ENCODE measurements around the gene TTC32. TPM values are rescaled to one million over a fixed set of nuclear protein-coding genes. Genes with fewer than 3 reads are reported as not detected.

The TTC32 gene
- total RNA-seq, 1 donor from 2014 or later = 9.4 TPM

DNA sequence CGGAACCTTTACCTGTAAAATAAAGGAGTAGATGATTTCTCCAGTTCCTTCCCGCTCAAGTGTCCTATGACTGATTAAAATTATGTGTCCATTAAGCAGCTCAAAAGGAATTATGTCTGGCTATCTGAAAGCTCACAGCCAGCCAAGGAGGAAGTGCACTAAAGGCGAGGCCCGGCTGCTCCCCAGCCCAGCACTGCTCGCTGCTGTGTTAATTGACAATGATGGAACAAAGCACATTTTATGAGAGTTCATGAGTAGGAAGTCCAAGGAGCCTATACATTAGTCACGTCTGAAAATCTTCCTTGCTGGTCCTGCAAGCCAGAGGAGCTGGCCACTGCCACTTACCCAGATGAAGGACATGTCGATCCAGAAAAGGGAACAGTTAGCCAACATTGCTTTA is 14.3 kb downstream of the TTC32 start:
- Mint-ChIP-seq H3K9me3 (ENCODE audit: unreplicated experiment) (no peaks in the 10 kb centered on the region), H3K27me3 (ENCODE audit: unreplicated experiment) (peaks cover 6% of the 10 kb centered on the region), H3K27ac (ENCODE audit: unreplicated experiment) (peak overlapping the region; percentile 28), H3K4me1 (ENCODE audit: unreplicated experiment) (peaks cover 6% of the 10 kb centered on the region), H3K36me3 (ENCODE audit: low read depth, unreplicated experiment) (peaks cover 4% of the 10 kb centered on the region), H3K4me3 (ENCODE audit: unreplicated experiment) (no peak overlapping the region)
- no peak for DNase-seq (ENCODE audit: low spot score)
- TF ChIP-seq, protein P1, sequence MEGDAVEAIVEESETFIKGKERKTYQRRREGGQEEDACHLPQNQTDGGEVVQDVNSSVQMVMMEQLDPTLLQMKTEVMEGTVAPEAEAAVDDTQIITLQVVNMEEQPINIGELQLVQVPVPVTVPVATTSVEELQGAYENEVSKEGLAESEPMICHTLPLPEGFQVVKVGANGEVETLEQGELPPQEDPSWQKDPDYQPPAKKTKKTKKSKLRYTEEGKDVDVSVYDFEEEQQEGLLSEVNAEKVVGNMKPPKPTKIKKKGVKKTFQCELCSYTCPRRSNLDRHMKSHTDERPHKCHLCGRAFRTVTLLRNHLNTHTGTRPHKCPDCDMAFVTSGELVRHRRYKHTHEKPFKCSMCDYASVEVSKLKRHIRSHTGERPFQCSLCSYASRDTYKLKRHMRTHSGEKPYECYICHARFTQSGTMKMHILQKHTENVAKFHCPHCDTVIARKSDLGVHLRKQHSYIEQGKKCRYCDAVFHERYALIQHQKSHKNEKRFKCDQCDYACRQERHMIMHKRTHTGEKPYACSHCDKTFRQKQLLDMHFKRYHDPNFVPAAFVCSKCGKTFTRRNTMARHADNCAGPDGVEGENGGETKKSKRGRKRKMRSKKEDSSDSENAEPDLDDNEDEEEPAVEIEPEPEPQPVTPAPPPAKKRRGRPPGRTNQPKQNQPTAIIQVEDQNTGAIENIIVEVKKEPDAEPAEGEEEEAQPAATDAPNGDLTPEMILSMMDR (IDR thresholded peaks at IDR 0.05; ENCODE audit: unreplicated experiment) = no peak

DNA sequence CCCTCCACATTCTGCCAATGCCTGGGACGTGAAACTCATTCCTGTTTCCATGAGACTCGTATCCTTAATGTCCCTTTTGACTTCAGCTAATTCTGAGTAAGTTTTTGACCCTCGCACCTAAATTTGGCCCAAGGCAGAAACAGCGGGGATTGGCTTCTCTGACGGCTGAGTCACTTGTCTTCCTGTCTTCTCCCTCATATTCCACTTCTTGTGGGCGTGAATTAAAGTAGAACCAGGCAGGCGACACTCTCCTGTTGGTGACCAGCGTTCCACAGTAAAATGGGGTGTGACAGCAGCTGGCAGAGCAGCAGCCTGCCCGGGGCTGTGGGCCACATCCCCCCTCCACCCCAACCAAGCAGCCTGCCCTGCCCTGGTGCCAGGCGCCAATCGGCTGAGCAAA is 15.5 kb downstream of the TTC32 start:
- Mint-ChIP-seq H3K36me3 (ENCODE audit: low read depth, unreplicated experiment) (peaks cover 4% of the 10 kb centered on the region), H3K4me1 (ENCODE audit: unreplicated experiment) (no peaks in the 10 kb centered on the region), H3K4me3 (ENCODE audit: unreplicated experiment) (no peak overlapping the region), H3K27ac (ENCODE audit: unreplicated experiment) (no peak overlapping the region), H3K9me3 (ENCODE audit: unreplicated experiment) (no peaks in the 10 kb centered on the region), H3K27me3 (ENCODE audit: unreplicated experiment) (peaks cover 6% of the 10 kb centered on the region)
- TF ChIP-seq, protein P1 (IDR thresholded peaks at IDR 0.05; ENCODE audit: unreplicated experiment) = no peak
- DNase-seq (ENCODE audit: low spot score) = no peak

DNA sequence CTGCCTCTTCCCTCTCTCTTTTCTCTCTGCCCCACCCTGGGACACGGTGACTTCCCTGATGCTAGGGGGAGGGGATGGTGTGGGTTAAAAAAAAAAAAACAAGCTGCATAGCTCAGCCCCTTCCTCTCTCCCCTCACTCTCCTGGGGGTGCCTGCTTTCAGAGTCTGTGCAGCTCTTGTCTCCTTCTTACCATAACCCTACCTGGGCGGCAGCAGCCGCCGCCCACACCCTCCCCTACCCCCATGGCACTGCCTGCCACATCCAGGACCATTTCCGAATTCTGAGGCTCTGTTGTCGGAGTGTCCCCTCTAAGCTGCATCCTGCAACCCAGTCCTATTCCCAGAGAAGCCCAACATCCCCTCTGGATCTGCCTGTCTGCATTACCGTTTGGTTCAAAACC is 16.0 kb downstream of the TTC32 start:
- H3K27ac Mint-ChIP-seq (ENCODE audit: unreplicated experiment) = no peak overlapping the region
- DNase-seq (ENCODE audit: low spot score) = no peak

DNA sequence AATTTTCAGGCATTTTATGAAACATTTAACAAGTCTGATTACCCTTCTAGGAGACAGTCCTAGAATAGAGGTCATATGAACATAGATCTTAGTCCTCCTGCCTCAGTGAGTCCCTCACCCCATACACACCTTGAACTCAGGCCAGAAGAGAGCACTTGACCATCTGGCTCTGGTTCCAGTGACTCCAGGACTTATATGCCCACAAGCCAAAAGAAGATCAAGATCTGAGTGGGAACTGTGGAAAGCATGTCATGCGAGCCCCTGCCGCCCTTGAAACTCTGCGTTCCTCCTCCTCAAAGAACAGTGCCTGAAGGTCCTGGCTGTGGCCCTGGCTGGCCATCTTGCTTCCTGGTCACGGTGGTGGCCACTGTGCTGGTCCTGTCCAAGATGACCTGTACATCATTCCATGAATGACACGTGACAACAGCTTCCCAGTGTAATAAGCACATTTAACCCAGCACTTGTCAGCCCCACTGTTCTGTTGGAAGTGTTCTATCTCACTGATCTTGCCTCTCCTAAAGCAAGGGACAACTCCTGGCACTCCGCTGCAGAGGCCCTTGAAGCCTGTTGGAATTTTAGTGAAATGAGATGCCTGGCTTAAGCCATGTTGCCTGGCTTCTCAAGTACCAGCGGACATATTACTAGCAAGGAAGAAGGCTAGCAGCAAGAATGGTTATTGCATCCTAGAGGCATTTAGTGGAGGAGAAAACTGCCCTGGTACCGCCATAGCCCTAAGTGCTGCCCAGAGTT is 17.6 kb downstream of the TTC32 start:
- H3K36me3 Mint-ChIP-seq (ENCODE audit: low read depth, unreplicated experiment) = peaks cover 9% of the 10 kb centered on the region
- H3K27ac Mint-ChIP-seq (ENCODE audit: unreplicated experiment) = no peak overlapping the region
- H3K4me1 Mint-ChIP-seq (ENCODE audit: unreplicated experiment) = peaks cover 3% of the 10 kb centered on the region
- peaks cover 5% of the 10 kb centered on the region for H3K9me3 Mint-ChIP-seq (ENCODE audit: unreplicated experiment)
- DNase-seq (ENCODE audit: low spot score) = no peak
- H3K4me3 Mint-ChIP-seq (ENCODE audit: unreplicated experiment) = no peak overlapping the region
- TF ChIP-seq, protein P1 (IDR thresholded peaks at IDR 0.05; ENCODE audit: unreplicated experiment) = no peak
- peaks cover 10% of the 10 kb centered on the region for H3K27me3 Mint-ChIP-seq (ENCODE audit: unreplicated experiment)

More for the DNA sequence above, 16.0 kb downstream of the TTC32 start:
- no peak overlapping the region for H3K4me3 Mint-ChIP-seq (ENCODE audit: unreplicated experiment)
- H3K9me3 Mint-ChIP-seq (ENCODE audit: unreplicated experiment) = no peaks in the 10 kb centered on the region
- TF ChIP-seq, protein P1 (IDR thresholded peaks at IDR 0.05; ENCODE audit: unreplicated experiment) = no peak
- peaks cover 6% of the 10 kb centered on the region for H3K27me3 Mint-ChIP-seq (ENCODE audit: unreplicated experiment)
- no peaks in the 10 kb centered on the region for H3K4me1 Mint-ChIP-seq (ENCODE audit: unreplicated experiment)
- peaks cover 4% of the 10 kb centered on the region for H3K36me3 Mint-ChIP-seq (ENCODE audit: low read depth, unreplicated experiment)

DNA sequence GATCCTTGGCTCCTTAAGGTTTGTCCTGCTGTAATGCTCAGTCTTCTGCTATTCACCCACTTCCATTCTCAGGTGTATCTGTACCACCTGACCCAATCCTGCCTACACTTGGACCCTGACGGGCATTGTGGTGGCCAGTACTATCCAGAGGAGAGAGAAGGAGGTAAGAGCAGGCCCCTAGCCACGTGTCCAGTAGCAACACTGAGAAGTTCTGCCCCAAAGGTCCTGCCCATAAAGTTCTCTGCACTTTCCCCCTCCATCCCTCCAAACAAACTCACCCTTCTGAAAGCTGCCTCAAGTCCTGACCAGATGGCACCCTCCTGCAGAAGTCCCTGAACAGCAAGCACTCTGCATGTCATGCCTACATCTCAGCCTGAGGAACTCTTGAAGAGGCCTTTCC is 18.3 kb downstream of the TTC32 start:
- H3K27me3 Mint-ChIP-seq (ENCODE audit: unreplicated experiment) = peaks cover 10% of the 10 kb centered on the region

More for the DNA sequence above, 18.3 kb downstream of the TTC32 start:
- no peak for DNase-seq (ENCODE audit: low spot score)
- no peak overlapping the region for H3K27ac Mint-ChIP-seq (ENCODE audit: unreplicated experiment)
- no peak overlapping the region for H3K4me3 Mint-ChIP-seq (ENCODE audit: unreplicated experiment)
- peaks cover 5% of the 10 kb centered on the region for H3K9me3 Mint-ChIP-seq (ENCODE audit: unreplicated experiment)
- peaks cover 3% of the 10 kb centered on the region for H3K4me1 Mint-ChIP-seq (ENCODE audit: unreplicated experiment)
- peaks cover 11% of the 10 kb centered on the region for H3K36me3 Mint-ChIP-seq (ENCODE audit: low read depth, unreplicated experiment)
- TF ChIP-seq, protein P1 (IDR thresholded peaks at IDR 0.05; ENCODE audit: unreplicated experiment) = no peak

Data from endothelial cell (in vitro differentiated cells).